ENCODE results near the gene TSHZ2. TPM values are rescaled to one million over a fixed set of nuclear protein-coding genes. Genes with fewer than 3 reads are reported as not detected.

Gene TSHZ2
- total and polyA plus RNA-seq, 2 of the 4 experiments (the other 2 are of a cell fraction): under 0.01 to 0.02 TPM

- no peak overlapping the region for H2AK9ac ChIP-seq (replicated peaks; ENCODE audit: low read depth, low read length, poor library complexity)
- H3K4me1 ChIP-seq (ENCODE audit: control insufficient read depth, insufficient read depth, low read length): no peaks in the 10 kb centered on the region
- no peak overlapping the region for H3K56ac ChIP-seq (ENCODE audit: extremely low read depth, insufficient read depth, low read length)
- no peak overlapping the region for H4K91ac ChIP-seq (ENCODE audit: insufficient read depth, low read depth, low read length)
- no peak overlapping the region for H3K14ac ChIP-seq (replicated peaks; ENCODE audit: low read depth, low read length)
- no peak overlapping the region for H3K4ac ChIP-seq (ENCODE audit: low read depth, low read length)
- H4K8ac ChIP-seq (ENCODE audit: low read depth in 2 of 2, low read length in 2 of 2): no peak overlapping the region
- no peak overlapping the region for H2BK5ac ChIP-seq (ENCODE audit: low read depth, low read length, poor library complexity, severe bottlenecking)
- no peak for TF ChIP-seq MAZ (IDR thresholded peaks at IDR 0.05; ENCODE audit: borderline replicate concordance, low read depth, low read length)
- TF ChIP-seq RCOR1 (IDR thresholded peaks at IDR 0.05; ENCODE audit: insufficient replicate concordance, low read length): no peak
- TF ChIP-seq, protein P1, sequence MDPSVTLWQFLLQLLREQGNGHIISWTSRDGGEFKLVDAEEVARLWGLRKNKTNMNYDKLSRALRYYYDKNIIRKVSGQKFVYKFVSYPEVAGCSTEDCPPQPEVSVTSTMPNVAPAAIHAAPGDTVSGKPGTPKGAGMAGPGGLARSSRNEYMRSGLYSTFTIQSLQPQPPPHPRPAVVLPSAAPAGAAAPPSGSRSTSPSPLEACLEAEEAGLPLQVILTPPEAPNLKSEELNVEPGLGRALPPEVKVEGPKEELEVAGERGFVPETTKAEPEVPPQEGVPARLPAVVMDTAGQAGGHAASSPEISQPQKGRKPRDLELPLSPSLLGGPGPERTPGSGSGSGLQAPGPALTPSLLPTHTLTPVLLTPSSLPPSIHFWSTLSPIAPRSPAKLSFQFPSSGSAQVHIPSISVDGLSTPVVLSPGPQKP (IDR thresholded peaks at IDR 0.05; ENCODE audit: borderline replicate concordance, low read depth, low read length): no peak
- TF ChIP-seq NFE2L2 (IDR thresholded peaks at IDR 0.05; ENCODE audit: low read depth, low read length): no peak
- no peak for TF ChIP-seq RAD21 (IDR thresholded peaks at IDR 0.05; ENCODE audit: low read length)
- TF ChIP-seq MAFK (IDR thresholded peaks at IDR 0.05; ENCODE audit: low read depth, low read length): no peak
- no peak for TF ChIP-seq CHD1 (IDR thresholded peaks at IDR 0.05; ENCODE audit: low read depth, low read length)
- TF ChIP-seq MXI1 (IDR thresholded peaks at IDR 0.05; ENCODE audit: borderline replicate concordance, low read depth, low read length): no peak
- no peak for TF ChIP-seq BHLHE40 (IDR thresholded peaks at IDR 0.05; ENCODE audit: low read depth, low read length)
- no peak for TF ChIP-seq FOS (IDR thresholded peaks at IDR 0.05; ENCODE audit: low read depth, low read length)
- TF ChIP-seq POLR2A (IDR thresholded peaks at IDR 0.05; ENCODE audit: low read depth, low read length): no peak
- no peak for TF ChIP-seq CTCF (conservative IDR thresholded peaks at IDR 0.05; ENCODE audit: low read depth, low read length)
- TF ChIP-seq, protein P2, sequence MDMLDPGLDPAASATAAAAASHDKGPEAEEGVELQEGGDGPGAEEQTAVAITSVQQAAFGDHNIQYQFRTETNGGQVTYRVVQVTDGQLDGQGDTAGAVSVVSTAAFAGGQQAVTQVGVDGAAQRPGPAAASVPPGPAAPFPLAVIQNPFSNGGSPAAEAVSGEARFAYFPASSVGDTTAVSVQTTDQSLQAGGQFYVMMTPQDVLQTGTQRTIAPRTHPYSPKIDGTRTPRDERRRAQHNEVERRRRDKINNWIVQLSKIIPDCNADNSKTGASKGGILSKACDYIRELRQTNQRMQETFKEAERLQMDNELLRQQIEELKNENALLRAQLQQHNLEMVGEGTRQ (IDR thresholded peaks at IDR 0.05; ENCODE audit: low read depth, low read length): no peak
- no peak for TF ChIP-seq RFX5 (IDR thresholded peaks at IDR 0.05; ENCODE audit: low read depth, low read length)
- no peak for TF ChIP-seq SMC3 (IDR thresholded peaks at IDR 0.05; ENCODE audit: low read depth, low read length)
- no peak for TF ChIP-seq CEBPB (IDR thresholded peaks at IDR 0.05; ENCODE audit: low read depth, low read length)
- ChIA-PET CTCF (no interaction called here), POLR2A (ENCODE audit: unreplicated experiment) (no interaction called here)
- WGBS, 2 experiments (ENCODE audit: extremely low coverage in 2 of 2, insufficient read length in 1 of 2): 63% methylated on average over 2 of the region's 2 CpGs; no CpG with 5 or more reads in 1 of the 2 experiments
- H3K27ac ChIP-seq (ENCODE audit: insufficient read depth, low read length): no peak overlapping the region
- no peak overlapping the region for H4K5ac ChIP-seq (ENCODE audit: low read depth, low read length)
- no peaks in the 10 kb centered on the region for H3K36me3 ChIP-seq (ENCODE audit: control insufficient read depth, insufficient read depth, low read length)
- no peaks in the 10 kb centered on the region for H3K9me3 ChIP-seq (ENCODE audit: control insufficient read depth, insufficient read depth, low read length)
- H3K18ac ChIP-seq (ENCODE audit: low read depth, low read length): no peak overlapping the region
- no peak for ATAC-seq (ENCODE audit: low read depth)
- H3K9me1 ChIP-seq (ENCODE audit: insufficient read depth, low read length): no peaks in the 10 kb centered on the region
- H4K20me1 ChIP-seq (ENCODE audit: insufficient read depth, low read length): no peaks in the 10 kb centered on the region
- no peaks in the 10 kb centered on the region for H3K27me3 ChIP-seq (ENCODE audit: control insufficient read depth, insufficient read depth, low read length)
- no peak overlapping the region for H2BK20ac ChIP-seq (ENCODE audit: low read depth, low read length)
- in situ Hi-C loops (cut with MboI; ENCODE audit: low sequenced_read_pairs): no loop called here
- no peak overlapping the region for H2BK120ac ChIP-seq (ENCODE audit: low read depth, low read length)
- dilution Hi-C loops (cut with HindIII; ENCODE audit: low sequenced_read_pairs, unreplicated experiment): no loop called here
- BruUV-seq (replicated peaks): no TSS peak
- intact Hi-C loops (cut with micrococcal nuclease): no loop called here
- H2BK15ac ChIP-seq (ENCODE audit: low read depth, low read length): no peak overlapping the region
- H2AFZ ChIP-seq (replicated peaks; ENCODE audit: low read length, poor library complexity): no peak overlapping the region
- no peak overlapping the region for H3K9ac ChIP-seq (ENCODE audit: low read depth, low read length)
- H3K79me1 ChIP-seq (ENCODE audit: low read depth in 1 of 2, low read length in 2 of 2): no peaks in the 10 kb centered on the region
- H3K23ac ChIP-seq (ENCODE audit: low read depth, low read length): no peak overlapping the region
- H2AK5ac ChIP-seq (ENCODE audit: low read depth, low read length): no peak overlapping the region
- H3K4me3 ChIP-seq (ENCODE audit: insufficient read depth, low read depth, low read length): no peak overlapping the region
- no peak overlapping the region for H3K4me2 ChIP-seq (ENCODE audit: low read depth, low read length)
- DNase-seq: no peak
Measured at GRCh38 chr20:53260591-53260990, 288.4 kb downstream of the TSHZ2 start.

Data from IMR-90 (cell line).